Right renal pelvis (tissue), 4 donors: ENCODE measurements around the gene MYO5C. TPM values are rescaled to one million over a fixed set of nuclear protein-coding genes. Genes with fewer than 3 reads are reported as not detected.
"Not testable (repeated sequence)": the region's sequence is repeated elsewhere in the genome, so short reads cannot be mapped to it uniquely, and the experiment has no call there.

ENCODE experiments used
- DNase-seq, 4 donors: peaks; one replicate each; pipeline ENCODE4 v3.0.0-alpha.2; 2013; ENCODE audit warnings: low read depth in 4 of 4, low spot score in 3 of 4, missing footprints in 1 of 4
- polyA plus RNA-seq, 4 donors: library from polyadenylated mRNA; unstranded; fragments of 120-200 nt; gene quantifications; one replicate each; pipeline ENCODE4 v1.2.1, GENCODE V29; 2013; ENCODE audit not compliant: insufficient read length in 4 of 4

MYO5C gene
- polyA plus RNA-seq, 4 donors = 19.0 to 22.5 (median 21.1) TPM

- DNase-seq = no peak
Measured at GRCh38 chr15:52307847-52308246, 12.2 kb upstream of the MYO5C start.

- DNase-seq = no peak
Measured at GRCh38 chr15:52306270-52306669, 10.7 kb upstream of the MYO5C start.

- no peak for DNase-seq
Measured at GRCh38 chr15:52303093-52303772, 7.6 kb upstream of the MYO5C start.

GRCh38 chr15:52301265-52301847 lies 5.8 kb upstream of the MYO5C start:
- DNase-seq = no peak

- DNase-seq = no peak
Measured at GRCh38 chr15:52294881-52295420, 653 bp downstream of the MYO5C start.

GRCh38 chr15:52292780-52293392 lies 2.7 kb downstream of the MYO5C start:
- no peak for DNase-seq

- DNase-seq = no peak
Measured at GRCh38 chr15:52291204-52291603, 4.4 kb downstream of the MYO5C start.

- no peak for DNase-seq
Measured at GRCh38 chr15:52290800-52291199, 4.8 kb downstream of the MYO5C start.

- no peak for DNase-seq
Measured at GRCh38 chr15:52290329-52290728, 5.3 kb downstream of the MYO5C start.

GRCh38 chr15:52289629-52290081 lies 5.9 kb downstream of the MYO5C start:
- no peak for DNase-seq

GRCh38 chr15:52288986-52289385 lies 6.6 kb downstream of the MYO5C start:
- DNase-seq = no peak

- DNase-seq = no peak
Measured at GRCh38 chr15:52288051-52288942, 7.3 kb downstream of the MYO5C start.

- no peak for DNase-seq
Measured at GRCh38 chr15:52287114-52287513, 8.5 kb downstream of the MYO5C start.

- not testable (repeated sequence) for DNase-seq
Measured at GRCh38 chr15:52285941-52286340, 9.7 kb downstream of the MYO5C start.

GRCh38 chr15:52284164-52284563 lies 11.4 kb downstream of the MYO5C start:
- no peak for DNase-seq

GRCh38 chr15:52283281-52283680 lies 12.3 kb downstream of the MYO5C start:
- no peak for DNase-seq

- DNase-seq = no peak
Measured at GRCh38 chr15:52282418-52282817, 13.2 kb downstream of the MYO5C start.

GRCh38 chr15:52281085-52282035 lies 14.2 kb downstream of the MYO5C start:
- no peak for DNase-seq

- no peak for DNase-seq
Measured at GRCh38 chr15:52280326-52281084, 15.1 kb downstream of the MYO5C start.
